ENCODE results near the gene RAD9A. TPM values are rescaled to one million over a fixed set of nuclear protein-coding genes. Genes with fewer than 3 reads are reported as not detected.

The RAD9A gene
- total and polyA plus RNA-seq, 2 experiments from 2014 or later = 13.9 to 17.0 TPM

- TF ChIP-seq ZNF114 (CRISPR knock-in tag; IDR thresholded peaks at IDR 0.05) (no peak), JUNB (IDR thresholded peaks at IDR 0.05; ENCODE audit: unreplicated experiment) (no peak), ZNF331 (CRISPR knock-in tag; IDR thresholded peaks at IDR 0.05; ENCODE audit: low read depth) (no peak), ETS1 (IDR thresholded peaks at IDR 0.05) (no peak), CTCF (conservative IDR thresholded peaks at IDR 0.05; ENCODE audit: low read depth in 2 of 2) (no peak), STAT1 (IDR thresholded peaks at IDR 0.05; ENCODE audit: unreplicated experiment) (no peak), EZH2phosphoT487 (IDR thresholded peaks at IDR 0.05; ENCODE audit: unreplicated experiment) (no peak), POLR2AphosphoS5 (IDR thresholded peaks at IDR 0.05; ENCODE audit: low read depth) (no peak)
Observed at GRCh38 chr11:67355794-67356386, 35.9 kb upstream of the RAD9A start (continued).

- Histone ChIP-seq H3F3A (replicated peaks; ENCODE audit: low read depth) (0 out of 2 replicates have a peak, but pooled peaks cover 13% of the 10 kb centered on the region), H3K27ac (ENCODE audit: low read depth) (no peak overlapping the region), H3K36me3 (ENCODE audit: insufficient read depth) (no peaks in the 10 kb centered on the region), H3K79me2 (replicated peaks; ENCODE audit: insufficient read depth) (no peaks in the 10 kb centered on the region), H2AFZ (no peak overlapping the region), H4K20me1 (replicated peaks; ENCODE audit: insufficient read depth) (no peaks in the 10 kb centered on the region; the same call in 1 of the 2 replicates), H3K9me2 (ENCODE audit: insufficient read depth) (no peaks in the 10 kb centered on the region), H3K4me2 (no peak overlapping the region), H3K4me3 (no peak overlapping the region), H3K27me3 (ENCODE audit: insufficient read depth) (peaks cover 2% of the 10 kb centered on the region; the same call in 1 of the 2 replicates), H3K4me1 (ENCODE audit: insufficient read depth) (peaks cover 9% of the 10 kb centered on the region)
- Mint-ChIP-seq H3K9me3 (no peaks in the 10 kb centered on the region; the same call in 2 of the 3 replicates), H3K27me3 (ENCODE audit: insufficient read depth, low read depth, poor library complexity) (peaks cover 30% of the 10 kb centered on the region), H3K27ac (no peak overlapping the region), H3K4me3 (no peak overlapping the region; the same call in 2 of the 3 replicates), H3K36me3 (ENCODE audit: low read depth) (no peaks in the 10 kb centered on the region; the same call in 2 of the 3 replicates), H3K4me1 (peaks cover 24% of the 10 kb centered on the region)
- DNase-seq (ENCODE audit: low spot score) = no peak
- ATAC-seq = no peak
- TF ChIP-seq CREB1 (CRISPR knock-in tag; IDR thresholded peaks at IDR 0.05; ENCODE audit: low read depth) = no peak
- no peak for TF ChIP-seq REST (IDR thresholded peaks at IDR 0.05; ENCODE audit: unreplicated experiment)
- no peak for TF ChIP-seq ZNF114 (CRISPR knock-in tag; IDR thresholded peaks at IDR 0.05)
- no peak for TF ChIP-seq EZH2 (IDR thresholded peaks at IDR 0.05; ENCODE audit: low read depth, unreplicated experiment)
- no peak for TF ChIP-seq JUNB (IDR thresholded peaks at IDR 0.05; ENCODE audit: unreplicated experiment)
- TF ChIP-seq EZH2phosphoT487 (IDR thresholded peaks at IDR 0.05; ENCODE audit: unreplicated experiment) = no peak
- no peak for TF ChIP-seq ZNF331 (CRISPR knock-in tag; IDR thresholded peaks at IDR 0.05; ENCODE audit: low read depth)
- no peak for TF ChIP-seq POLR2AphosphoS5 (IDR thresholded peaks at IDR 0.05; ENCODE audit: low read depth)
- TF ChIP-seq ETS1 (IDR thresholded peaks at IDR 0.05) = no peak
- TF ChIP-seq NANOG (IDR thresholded peaks at IDR 0.05; ENCODE audit: borderline replicate concordance) = no peak
- no peak for TF ChIP-seq STAT1 (IDR thresholded peaks at IDR 0.05; ENCODE audit: unreplicated experiment)
Observed at GRCh38 chr11:67356387-67356863, 35.4 kb upstream of the RAD9A start.

Measured in GM23338 (cell line).